D721Med (cell line): ENCODE data around the gene LRRC8B.

Experiments
- DNase-seq: peaks from one replicate; pipeline ENCODE4 v3.0.0; 2011; ENCODE audit warnings: low spot score; ENCODE audit not compliant: insufficient read length
- FAIRE-seq: peaks from 2 replicates; lab custom pipeline; 2011; peaks lifted over from hg19 to GRCh38; lab: Jason Lieb, UNC
- TF ChIP-seq, protein P1 (sequence below): IDR thresholded peaks from 2 replicates; pipeline ENCODE4 v1.5.1; 2012; ENCODE audit warnings: mild to moderate bottlenecking, control low read depth; ENCODE audit not compliant: insufficient read depth; ENCODE audit errors: missing control alignments

The LRRC8B gene

DNA sequence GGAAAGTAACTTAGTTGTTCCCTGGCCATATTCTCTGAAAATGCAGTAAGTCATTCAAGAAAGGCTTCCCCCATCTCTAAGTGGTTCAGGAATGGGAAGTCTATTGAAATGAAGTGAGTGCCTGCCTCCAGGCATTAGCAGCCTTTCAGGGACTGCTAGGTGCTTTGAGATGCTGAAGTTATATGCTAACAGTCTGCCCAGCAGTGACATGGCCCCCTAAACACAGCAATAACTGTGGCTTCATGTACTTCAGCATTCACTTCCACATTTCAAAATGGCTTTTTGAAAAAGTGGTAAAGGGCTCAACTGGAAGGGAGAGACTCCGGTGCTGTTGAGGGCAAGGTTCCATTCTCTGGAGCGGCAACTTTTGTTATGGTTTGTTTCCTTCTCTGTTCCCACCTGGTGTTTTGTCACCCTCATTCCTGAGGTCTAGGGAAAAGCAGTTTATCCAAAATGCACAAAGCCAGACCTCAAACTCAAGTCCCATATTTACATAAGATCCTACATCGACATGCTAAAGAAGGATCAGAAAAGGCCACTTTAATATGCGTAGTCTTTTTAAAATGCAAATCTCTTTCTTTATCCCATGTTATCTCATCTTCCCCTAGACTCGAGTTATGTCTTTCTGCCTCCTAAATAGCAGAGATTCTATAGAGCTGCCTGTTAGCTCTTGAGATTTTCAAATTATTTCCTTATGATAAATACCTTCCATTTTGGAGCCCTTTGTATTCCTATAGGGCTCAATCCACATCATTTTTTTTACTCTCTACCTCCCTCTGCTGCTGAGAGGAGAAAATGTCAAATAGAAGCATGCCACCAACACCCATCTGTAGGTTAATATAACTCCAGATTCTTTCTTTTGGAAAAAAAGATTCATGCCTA, 74.1 kb downstream of the LRRC8B start:
- no peak for FAIRE-seq
- TF ChIP-seq, protein P1, sequence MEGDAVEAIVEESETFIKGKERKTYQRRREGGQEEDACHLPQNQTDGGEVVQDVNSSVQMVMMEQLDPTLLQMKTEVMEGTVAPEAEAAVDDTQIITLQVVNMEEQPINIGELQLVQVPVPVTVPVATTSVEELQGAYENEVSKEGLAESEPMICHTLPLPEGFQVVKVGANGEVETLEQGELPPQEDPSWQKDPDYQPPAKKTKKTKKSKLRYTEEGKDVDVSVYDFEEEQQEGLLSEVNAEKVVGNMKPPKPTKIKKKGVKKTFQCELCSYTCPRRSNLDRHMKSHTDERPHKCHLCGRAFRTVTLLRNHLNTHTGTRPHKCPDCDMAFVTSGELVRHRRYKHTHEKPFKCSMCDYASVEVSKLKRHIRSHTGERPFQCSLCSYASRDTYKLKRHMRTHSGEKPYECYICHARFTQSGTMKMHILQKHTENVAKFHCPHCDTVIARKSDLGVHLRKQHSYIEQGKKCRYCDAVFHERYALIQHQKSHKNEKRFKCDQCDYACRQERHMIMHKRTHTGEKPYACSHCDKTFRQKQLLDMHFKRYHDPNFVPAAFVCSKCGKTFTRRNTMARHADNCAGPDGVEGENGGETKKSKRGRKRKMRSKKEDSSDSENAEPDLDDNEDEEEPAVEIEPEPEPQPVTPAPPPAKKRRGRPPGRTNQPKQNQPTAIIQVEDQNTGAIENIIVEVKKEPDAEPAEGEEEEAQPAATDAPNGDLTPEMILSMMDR = peak; percentile 82
- DNase-seq = peak; percentile 22

DNA sequence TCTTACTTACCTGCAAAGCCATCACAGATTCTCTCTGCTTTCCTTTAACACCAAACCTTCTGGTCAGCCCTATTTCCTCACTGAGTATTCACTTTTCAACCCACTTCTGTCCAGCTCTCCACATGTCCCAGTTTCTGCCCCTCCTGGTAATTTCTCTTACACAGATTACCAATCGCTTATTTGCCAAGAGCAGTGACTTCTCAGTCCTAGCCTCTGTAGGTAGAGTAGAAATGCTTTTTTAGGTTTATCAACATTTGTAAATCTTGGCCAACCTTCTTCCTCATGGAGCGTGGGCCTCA, 74.7 kb downstream of the LRRC8B start:
- FAIRE-seq (no peak), DNase-seq (no peak)
- TF ChIP-seq, protein P1 = no peak

DNA sequence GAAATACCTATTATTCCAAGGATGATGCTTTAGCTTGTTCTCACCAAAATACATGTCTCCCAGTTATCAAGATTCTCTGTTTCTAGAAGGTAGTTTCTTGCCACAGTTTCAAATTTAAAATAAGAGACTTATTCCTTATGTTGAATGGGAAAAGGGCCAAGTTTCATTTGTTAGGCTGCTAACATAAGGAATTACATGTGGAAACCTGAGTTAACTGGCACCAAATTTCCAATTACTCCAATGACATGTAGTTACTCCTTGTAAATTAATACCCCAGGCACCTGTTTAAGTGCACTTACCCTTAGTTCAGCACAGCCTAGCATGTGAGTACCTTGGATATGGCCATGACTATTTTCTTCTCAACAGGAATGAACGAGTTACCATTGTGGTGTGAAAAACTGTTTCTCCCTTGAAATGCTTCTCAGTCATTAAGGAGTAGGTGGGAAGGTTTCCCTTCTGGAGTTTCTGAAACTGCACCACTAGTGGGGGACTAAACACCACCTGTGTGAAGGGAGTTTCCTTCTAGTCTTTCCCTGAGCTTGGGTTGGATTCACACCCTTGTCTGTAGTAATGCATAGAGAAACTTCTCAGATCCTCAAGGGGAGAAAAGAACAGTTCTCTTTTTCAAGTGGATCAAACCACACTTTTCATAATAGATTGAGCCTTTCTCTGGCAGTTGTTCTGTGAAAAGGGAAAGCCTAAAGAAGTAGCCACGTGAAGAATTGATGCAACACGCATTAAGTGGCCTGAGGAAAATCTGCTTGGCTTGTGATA, 76.0 kb downstream of the LRRC8B start:
- FAIRE-seq = no peak
- TF ChIP-seq, protein P1 = no peak

DNA sequence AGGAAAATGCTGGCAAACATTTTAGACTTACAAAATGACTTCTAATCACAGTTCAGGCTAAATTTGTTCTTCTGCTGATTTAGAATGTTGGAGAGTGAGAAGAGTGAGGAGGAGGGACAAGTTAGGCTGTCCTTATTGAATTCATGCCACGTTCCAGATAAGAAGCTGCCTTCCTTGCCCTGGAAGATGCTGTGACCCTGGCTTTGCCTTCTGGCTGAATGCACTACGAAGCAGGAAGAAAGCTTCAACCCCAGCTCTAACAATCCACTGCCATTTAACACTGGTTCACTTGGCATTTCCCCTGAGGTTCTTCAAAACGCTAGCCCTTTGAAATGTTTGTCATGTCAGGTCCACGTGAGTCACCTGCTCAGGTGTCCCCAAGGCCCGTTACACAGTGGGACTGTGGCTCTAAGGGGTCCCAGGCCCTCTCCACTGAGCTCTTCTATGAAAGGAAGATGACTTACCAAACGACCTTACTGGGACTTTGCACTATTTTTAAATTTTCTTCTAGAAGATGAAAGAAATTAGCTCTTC, 78.3 kb downstream of the LRRC8B start:
- TF ChIP-seq, protein P1 = no peak
- DNase-seq (no peak), FAIRE-seq (no peak)

More for the DNA sequence above, 76.0 kb downstream of the LRRC8B start:
- DNase-seq = no peak

DNA sequence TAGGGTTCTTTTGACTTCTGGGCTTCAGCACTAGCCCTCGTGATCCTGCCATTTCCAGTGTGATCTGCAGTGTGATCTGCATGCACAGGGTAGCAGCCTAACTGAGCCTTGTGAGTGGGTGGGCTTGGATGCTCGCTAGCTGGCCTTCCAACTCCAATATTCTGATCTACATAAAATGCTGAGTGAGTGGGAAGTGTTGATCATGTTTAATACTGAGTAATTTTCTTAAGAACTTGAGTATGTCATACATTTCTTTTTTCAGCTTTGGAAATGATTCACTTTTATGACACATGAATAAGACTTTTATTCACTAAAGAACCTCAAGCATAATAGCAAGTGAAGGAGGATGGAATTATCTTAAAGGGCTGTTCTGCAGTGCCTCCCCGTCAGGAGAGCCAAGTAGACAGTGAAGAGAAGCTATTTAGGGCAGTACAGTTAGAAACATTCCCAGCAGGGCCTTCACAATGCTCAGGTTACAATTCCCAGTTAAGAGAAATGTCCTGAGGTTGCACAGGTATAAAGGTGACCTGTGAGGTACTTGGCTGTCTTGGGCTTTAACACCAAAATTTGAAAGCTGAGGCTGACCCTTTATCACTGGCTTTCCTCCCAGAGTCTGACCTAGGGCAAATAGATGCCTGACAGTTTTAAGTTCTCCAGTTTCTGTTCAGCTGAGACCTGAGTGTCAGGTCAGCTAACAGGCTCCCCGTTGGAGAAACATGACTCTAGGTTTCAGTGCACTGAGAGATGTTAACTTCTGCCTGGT, 79.2 kb downstream of the LRRC8B start:
- TF ChIP-seq, protein P1 = no peak
- DNase-seq = no peak
- no peak for FAIRE-seq

DNA sequence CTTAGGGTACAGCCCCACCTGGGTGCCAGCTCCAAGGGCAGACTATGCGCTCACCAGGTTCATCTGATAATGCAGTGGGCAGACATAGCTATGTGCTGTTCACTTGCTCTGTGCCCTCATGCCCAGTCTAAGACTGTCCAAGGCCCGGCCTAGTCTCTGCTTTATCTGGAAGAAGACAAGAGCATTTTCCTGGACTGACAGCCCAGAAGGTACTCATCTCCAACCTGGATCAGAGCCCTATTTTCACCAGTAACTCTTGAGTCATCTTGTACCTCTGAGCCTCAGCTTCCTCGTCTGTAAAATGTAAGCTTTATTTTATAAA, 79.7 kb downstream of the LRRC8B start:
- TF ChIP-seq, protein P1 = no peak
- no peak for DNase-seq
- FAIRE-seq = no peak
